NCI-H146 (cell line): Measurements from ENCODE around the gene ATP10B.

Experiments used
- DNase-seq: peaks from one replicate; lab custom pipeline; 2025; lab: John Stamatoyannopoulos, UW

ATP10B gene

DNA sequence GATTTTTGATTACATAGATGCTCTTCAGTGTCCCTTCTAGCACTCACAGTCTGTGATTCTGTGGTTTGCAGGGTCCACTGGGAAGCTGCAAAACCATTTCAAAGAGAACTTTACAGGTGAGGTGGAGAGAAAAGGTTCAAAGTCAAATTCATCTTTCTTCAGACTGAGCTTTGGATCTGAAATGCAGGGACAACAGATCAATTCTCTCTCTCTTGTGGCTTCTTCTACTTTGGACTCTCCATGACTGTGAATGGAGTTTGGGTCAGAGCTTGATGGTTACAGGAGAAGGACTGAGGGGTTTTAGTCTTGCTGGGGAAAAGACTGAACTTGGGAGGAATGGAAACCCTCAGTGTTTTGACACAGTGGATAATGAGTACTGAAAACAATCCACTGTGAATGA is 338.5 kb downstream of the ATP10B start:
- DNase-seq: no peak
